ENCODE measurements around the gene ZC3HAV1.
A peak's percentile ranks its signal among the peaks of the same experiment; 100 is the strongest.

The ZC3HAV1 gene

DNA sequence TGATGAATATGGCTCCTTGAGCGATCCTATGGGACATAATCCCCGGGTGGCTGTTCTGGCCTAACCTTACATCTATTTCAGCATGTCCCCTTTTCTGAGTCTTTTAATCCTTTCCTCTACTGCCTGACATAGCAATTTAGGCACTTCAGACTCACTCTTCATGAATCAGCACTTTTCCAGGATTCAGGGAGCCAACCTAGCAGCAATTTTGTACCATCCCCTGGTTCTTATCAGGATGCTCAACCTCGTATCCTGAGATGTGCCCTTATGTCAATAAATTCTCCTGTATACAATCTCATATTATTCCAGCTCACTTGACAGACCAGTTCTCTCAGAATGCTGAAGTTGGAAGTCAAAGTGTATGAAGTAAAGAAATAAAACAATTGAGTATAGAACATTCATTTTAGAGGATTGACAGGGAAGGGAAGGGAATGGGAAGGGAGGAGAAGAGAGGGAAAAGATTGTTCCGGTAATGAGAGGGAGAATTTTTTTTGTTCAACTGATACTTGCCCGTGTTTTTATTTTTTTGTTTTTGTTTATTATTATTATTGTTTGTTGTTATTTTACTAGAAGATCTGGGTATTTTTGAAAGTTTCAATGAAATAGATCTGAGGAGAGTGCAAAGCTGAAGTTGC is 8.2 kb upstream of the ZC3HAV1 start:
- TF ChIP-seq, protein P1, sequence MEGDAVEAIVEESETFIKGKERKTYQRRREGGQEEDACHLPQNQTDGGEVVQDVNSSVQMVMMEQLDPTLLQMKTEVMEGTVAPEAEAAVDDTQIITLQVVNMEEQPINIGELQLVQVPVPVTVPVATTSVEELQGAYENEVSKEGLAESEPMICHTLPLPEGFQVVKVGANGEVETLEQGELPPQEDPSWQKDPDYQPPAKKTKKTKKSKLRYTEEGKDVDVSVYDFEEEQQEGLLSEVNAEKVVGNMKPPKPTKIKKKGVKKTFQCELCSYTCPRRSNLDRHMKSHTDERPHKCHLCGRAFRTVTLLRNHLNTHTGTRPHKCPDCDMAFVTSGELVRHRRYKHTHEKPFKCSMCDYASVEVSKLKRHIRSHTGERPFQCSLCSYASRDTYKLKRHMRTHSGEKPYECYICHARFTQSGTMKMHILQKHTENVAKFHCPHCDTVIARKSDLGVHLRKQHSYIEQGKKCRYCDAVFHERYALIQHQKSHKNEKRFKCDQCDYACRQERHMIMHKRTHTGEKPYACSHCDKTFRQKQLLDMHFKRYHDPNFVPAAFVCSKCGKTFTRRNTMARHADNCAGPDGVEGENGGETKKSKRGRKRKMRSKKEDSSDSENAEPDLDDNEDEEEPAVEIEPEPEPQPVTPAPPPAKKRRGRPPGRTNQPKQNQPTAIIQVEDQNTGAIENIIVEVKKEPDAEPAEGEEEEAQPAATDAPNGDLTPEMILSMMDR (conservative IDR thresholded peaks at IDR 0.05), result no peak
- no peak for TF ChIP-seq ZFX (IDR thresholded peaks at IDR 0.05)
- peak overlapping the region; percentile 77 for H3K27ac ChIP-seq

DNA sequence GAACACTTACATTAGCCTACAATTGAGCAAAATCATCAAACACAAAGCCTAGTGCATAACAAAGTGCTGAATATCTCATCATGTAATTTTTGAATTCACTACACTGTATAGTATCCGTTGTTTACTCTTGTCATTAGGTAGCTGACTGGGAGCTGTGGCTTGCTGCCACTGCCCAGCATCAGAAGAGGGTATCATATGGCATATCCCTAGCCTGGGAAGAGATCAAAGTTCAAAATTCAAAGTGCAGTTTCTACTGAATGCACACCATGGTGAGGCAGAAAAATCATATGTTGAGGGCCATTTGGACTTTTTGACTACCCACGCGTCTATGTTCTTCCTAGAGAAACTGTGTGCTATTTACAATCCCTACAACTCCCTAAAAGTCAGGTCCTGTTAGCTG is 7.5 kb upstream of the ZC3HAV1 start:
- peak overlapping the region; percentile 77 for H3K27ac ChIP-seq
- TF ChIP-seq, protein P1 (conservative IDR thresholded peaks at IDR 0.05), result no peak
- TF ChIP-seq ZFX (IDR thresholded peaks at IDR 0.05), result no peak

DNA sequence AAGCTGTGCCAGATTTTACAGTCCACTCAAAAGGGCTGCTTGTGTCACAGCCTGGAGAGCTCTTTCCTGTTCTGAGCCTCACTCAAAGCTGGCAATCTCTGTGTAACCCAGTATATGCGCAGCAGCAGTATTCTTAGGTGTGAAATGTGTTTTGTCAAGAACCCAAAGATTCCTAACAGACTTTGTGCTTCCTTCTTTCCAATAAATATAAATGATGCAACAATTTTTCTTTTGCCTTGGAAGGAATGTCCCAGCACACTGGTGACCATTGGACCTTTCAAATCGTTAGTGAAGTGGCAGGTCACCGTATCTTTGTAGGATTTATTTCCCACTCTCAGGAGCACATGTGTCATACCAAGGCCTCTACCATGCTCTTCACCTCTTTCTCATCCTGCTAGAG is 5.6 kb upstream of the ZC3HAV1 start:
- H3K27ac ChIP-seq, result peak overlapping the region; percentile 96; the same call in 1 of the 2 replicates
- no peak for TF ChIP-seq ZFX (IDR thresholded peaks at IDR 0.05)
- TF ChIP-seq, protein P1 (conservative IDR thresholded peaks at IDR 0.05), result no peak

DNA sequence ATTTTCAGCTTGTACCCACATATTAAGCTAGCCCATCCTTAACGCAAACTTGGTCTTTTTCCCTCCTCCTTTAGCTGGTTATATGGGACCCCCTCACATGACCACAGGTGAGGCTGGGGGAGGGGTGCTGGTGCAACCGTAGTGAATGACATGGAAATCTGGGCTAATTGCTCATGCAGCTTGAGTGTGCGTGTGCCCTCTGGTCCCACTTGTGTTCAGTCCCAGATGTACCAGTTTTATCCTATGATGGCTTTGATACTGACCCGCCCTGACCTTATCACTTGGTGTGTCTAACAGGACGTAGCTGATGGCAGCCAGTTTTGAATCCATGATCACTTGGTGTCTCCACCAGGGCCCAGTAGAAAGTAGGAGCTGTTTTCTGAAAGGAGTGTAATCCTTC is 5.1 kb upstream of the ZC3HAV1 start:
- TF ChIP-seq ZFX (IDR thresholded peaks at IDR 0.05), result no peak
- TF ChIP-seq, protein P1 (conservative IDR thresholded peaks at IDR 0.05), result no peak
- H3K27ac ChIP-seq, result peak overlapping the region; percentile 96

DNA sequence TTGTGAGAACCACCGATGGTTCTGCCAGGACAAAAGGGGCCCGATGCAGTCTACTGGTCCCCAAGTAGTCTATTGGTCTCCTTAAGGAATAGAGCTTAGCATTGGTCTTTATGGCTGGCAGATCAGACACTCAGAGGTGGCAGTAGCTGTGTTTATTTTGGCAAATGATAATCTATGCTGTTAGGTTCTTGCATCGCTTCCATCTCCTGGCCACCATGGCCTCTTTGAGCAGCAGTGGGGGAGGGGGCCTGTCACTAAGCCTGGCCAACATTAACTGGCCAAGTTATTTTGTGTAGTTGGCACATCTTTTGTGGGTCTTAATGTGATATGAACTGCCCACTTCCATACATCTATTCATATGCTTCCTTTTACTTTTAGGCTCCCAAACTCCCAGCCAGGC is 4.5 kb upstream of the ZC3HAV1 start:
- peak overlapping the region; percentile 96 for H3K27ac ChIP-seq
- TF ChIP-seq ZFX (IDR thresholded peaks at IDR 0.05), result no peak
- TF ChIP-seq, protein P1 (conservative IDR thresholded peaks at IDR 0.05), result no peak

DNA sequence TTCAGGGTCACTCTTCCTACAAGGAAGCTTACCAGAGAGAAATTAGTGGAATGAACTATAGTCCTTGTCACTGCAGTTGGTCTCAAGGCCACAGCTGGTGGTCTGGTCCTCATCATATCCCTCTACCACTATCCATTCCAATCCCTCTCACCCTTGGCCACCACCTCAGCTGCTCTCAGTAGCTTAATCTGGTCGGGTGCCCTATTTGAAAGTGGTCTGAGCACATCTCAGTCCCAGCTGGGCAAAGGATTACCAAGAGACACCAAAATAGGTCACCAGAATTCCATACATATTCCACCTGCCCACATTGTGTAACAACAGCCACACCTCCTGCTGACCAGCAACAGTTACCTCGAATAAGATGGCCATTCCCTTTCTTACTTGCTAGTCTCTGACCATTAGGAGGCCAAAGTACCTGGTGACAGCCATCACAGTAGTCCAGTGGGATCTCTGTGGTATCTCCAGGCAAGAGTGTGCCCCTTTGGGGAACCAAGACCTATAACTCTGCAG is 3.3 kb upstream of the ZC3HAV1 start:
- TF ChIP-seq ZFX (IDR thresholded peaks at IDR 0.05), result no peak
- TF ChIP-seq, protein P1 (conservative IDR thresholded peaks at IDR 0.05), result no peak
- peak overlapping the region; percentile 96 for H3K27ac ChIP-seq

DNA sequence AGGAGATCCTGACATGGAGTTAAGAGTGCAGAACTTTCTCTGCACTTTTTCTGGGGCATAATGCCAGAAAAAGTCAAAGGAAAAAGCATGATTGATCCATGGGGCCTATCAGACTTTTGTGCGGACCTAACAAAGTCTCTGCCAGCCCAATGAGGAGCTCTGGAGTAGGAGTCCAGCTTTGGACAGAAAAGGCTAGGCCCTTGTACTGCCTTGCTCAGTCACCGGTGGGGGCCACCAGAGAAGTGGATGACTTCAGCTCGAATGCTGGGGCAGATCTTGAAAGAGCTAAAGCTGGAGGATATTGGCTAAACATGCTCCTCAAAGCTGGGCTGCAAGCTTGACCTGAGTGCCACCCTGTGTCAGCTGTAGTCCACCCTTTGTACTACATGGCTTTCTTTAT is 2.8 kb upstream of the ZC3HAV1 start:
- no peak for TF ChIP-seq ZFX (IDR thresholded peaks at IDR 0.05)
- TF ChIP-seq, protein P1 (conservative IDR thresholded peaks at IDR 0.05), result no peak
- H3K27ac ChIP-seq, result peak overlapping the region; percentile 96
